ENCODE results near the gene TECTA. TPM values are rescaled to one million over a fixed set of nuclear protein-coding genes. Genes with fewer than 3 reads are reported as not detected.
A peak's percentile ranks its signal among the peaks of the same experiment; 100 is the strongest.
"Not testable (repeated sequence)": the region's sequence is repeated elsewhere in the genome, so short reads cannot be mapped to it uniquely, and the experiment has no call there.

Gene TECTA
- total RNA-seq, 1 experiment from 2014 or later: 1.1 TPM

DNA sequence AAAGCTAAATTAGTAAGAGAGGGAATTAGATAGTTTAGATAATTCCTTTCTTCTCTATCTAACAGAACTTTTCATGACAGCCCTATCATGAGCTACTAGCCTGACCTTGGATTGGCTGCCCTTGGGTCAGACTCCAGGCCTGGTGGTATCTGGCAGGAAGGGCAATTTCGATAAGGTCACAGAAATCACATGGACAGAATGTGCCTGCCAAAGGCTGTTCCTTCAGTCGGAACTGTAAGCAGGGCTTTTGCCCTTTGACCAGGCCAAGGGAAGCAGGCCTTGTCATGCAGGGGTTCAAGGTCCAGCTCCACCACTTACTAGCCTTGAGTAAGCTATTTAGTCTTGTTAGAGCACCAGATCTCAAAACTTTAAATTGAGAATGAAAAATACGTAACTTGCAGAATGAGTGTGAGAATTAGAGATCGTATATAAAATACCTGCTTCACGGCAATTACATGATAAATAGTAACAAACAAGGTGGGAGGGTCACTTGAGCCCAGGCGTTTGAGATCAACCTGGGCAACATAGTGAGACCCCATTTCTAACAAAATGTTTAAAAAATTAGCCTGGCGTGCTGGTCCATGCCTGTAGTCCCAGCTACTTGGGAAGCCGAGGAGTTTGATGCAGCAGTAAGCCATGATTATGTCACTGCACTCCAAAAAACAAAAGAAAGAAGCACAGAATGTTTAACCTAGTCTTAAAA lies 130.7 kb downstream of the TECTA start:
- H3K9me3 ChIP-seq (replicated peaks): no peaks in the 10 kb centered on the region
- H3K4me3 ChIP-seq: no peak overlapping the region
- no peaks in the 10 kb centered on the region for H3K27me3 ChIP-seq
- no peaks in the 10 kb centered on the region for H3K36me3 ChIP-seq
- no peak for DNase-seq
- H3K27ac ChIP-seq: no peak overlapping the region
- peaks cover 16% of the 10 kb centered on the region for H3K4me1 ChIP-seq

DNA sequence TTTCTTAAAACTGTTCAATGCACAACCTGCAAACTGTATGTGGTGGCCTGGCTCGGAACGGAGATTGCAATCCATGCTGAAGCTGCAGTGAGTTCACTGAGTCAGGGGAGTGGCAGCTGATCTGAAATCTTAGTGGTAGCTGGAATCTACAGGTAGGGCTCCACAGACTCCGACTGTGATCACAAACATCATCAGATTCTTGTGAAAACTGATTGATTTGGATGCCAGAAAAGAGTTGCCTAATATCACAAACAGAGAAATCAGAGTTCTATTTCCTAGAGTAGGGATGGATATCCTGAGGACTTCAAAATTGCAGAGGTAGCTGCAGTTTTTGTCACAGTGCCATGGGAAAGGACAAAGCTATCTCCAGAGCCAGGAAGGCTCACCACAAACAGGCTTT lies 134.0 kb downstream of the TECTA start:
- DNase-seq: no peak
- H3K36me3 ChIP-seq: no peaks in the 10 kb centered on the region
- H3K4me3 ChIP-seq: no peak overlapping the region
- H3K27me3 ChIP-seq: no peaks in the 10 kb centered on the region
- H3K27ac ChIP-seq: peak overlapping the region; percentile 97
- H3K4me1 ChIP-seq: peaks cover 33% of the 10 kb centered on the region
- no peaks in the 10 kb centered on the region for H3K9me3 ChIP-seq (replicated peaks)

DNA sequence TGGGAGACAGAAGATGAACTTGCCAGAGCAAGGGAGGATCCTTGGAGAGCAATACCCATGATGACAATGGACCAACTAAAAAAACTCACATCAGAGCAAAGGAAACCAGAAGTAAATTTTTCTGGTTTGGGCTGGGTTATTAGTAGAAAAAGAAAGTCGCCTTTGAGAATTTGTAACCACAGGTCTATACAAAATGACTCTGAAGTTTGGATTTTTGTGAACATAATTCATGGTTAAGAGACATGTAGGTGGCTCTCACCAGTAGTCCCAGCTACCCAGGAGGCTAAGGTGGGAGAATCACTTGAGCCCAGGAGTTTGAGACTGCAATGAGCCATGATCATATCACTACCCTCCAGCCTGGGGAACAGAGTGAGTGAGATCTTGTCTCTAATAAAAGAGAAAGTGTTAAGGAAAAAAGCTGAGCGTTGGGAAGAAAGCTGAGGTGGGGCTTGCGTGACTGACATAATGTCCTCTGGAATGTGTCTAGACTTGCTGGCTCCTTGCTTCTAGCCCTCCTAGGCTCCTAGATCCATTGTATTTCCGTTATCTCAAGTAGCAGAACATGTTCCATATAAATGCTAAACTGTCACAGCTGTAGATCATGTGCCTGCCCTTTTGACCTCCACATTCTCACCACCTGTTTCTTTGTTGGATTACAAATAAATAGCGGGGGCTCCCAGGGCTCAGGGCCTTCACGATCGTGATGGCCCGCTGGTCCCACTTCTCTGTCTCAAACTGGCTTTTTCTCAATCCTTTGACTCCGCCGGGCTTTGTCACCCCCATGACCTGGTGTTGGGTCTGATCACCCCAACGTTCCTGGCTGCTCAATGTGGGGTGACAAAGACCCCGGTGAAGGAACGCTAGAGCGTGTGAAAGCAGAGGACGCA lies 135.3 kb downstream of the TECTA start:
- peaks cover 33% of the 10 kb centered on the region for H3K4me1 ChIP-seq
- H3K27ac ChIP-seq: peak overlapping the region; percentile 97
- no peaks in the 10 kb centered on the region for H3K27me3 ChIP-seq
- H3K36me3 ChIP-seq: no peaks in the 10 kb centered on the region
- peak overlapping the region; percentile 64 for H3K4me3 ChIP-seq
- DNase-seq: peak; percentile 78 to 79
- H3K9me3 ChIP-seq (replicated peaks): no peaks in the 10 kb centered on the region

DNA sequence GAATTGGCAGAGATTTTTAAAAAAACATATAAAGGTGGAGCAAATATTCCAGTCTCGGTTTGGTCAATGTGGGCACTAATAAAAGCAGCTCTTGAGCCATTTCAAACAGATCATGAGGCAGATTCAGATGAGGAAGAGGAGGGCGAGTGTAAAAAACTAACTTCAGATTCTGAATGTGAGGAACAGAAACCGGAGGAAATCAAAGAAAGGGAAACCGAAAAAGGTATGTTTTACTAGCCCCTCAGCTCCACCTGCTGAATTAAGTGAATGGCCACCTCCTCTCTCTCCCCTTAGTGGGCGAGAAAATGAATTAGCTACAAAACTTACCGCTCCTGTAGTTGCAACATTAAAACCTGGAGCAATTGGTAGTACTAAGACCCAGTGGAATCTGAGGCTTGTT lies 136.2 kb downstream of the TECTA start:
- H3K36me3 ChIP-seq; H3K9me3 ChIP-seq (replicated peaks); H3K27me3 ChIP-seq; DNase-seq: not testable (repeated sequence)
- Histone ChIP-seq H3K4me3 (peak overlapping the region; percentile 64), H3K27ac (peak overlapping the region; percentile 97), H3K4me1 (peaks cover 33% of the 10 kb centered on the region)

DNA sequence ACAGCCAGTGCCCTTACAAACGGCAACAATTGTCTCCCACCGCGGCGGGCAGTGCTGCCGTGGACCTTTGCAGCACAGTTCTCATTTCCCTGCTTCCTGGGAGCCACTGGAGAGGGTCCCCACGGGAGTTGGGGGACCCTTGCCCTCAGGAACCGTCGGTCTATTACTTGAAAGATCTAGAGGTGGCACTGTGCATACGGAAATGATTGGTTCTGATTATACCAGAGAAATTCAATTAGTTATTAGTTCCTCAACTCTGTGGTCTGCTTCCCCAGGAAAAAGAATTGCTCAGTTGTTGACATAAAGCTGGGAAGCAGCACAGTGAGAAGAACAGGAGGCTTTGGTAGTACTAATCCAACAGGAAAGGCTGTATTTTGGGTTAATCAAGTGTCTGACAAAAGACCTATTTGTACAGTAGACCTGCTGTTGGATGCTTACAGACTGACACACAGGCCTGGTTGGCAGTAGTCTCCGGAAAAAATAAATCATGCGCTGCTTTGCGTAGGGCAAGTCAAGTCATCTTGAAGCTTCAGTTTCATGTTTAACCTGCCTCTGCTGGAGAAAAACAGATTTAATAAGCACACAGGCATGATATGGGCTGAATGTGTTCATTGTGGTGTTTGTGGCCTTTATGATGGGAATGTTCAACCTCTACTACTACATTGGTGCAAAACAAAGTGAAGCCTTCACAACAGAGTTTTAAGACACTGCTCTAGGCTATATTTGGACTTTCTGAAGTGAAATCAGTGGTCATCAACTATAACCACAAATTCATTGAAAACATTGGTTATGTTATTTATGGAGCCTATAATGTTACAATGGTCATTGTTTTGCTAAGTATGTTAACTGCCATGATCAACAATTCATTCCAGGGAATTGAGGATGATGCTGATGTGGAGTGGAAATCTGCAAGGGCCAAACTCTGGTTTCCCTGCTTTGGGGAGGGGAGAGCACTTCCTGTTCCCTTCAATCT lies 136.9 kb downstream of the TECTA start:
- H3K36me3 ChIP-seq: no peaks in the 10 kb centered on the region
- no peaks in the 10 kb centered on the region for H3K9me3 ChIP-seq (replicated peaks)
- peaks cover 39% of the 10 kb centered on the region for H3K4me1 ChIP-seq
- DNase-seq: peak; percentile 22 to 67
- H3K4me3 ChIP-seq: peak overlapping the region; percentile 64
- no peaks in the 10 kb centered on the region for H3K27me3 ChIP-seq
- peak overlapping the region; percentile 97 for H3K27ac ChIP-seq

DNA sequence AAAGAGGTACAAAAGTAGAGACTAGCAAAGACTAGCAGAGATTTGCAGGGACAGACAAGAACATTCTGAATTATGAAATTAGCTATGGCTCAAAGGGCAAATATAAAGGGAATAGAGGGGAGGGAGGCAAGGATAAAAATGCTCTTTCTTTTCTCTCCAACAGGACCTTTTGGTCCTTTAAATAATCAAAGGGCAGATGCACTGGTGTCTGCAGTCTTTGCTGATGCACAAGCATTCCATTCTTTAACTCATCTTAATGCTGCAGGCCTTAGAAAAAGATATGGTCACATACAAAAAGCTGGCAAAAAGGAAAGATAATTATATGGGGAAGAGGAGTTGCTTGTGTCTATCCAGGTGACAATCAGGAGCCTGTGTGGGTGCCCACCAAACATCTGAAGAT lies 137.9 kb downstream of the TECTA start:
- no peaks in the 10 kb centered on the region for H3K9me3 ChIP-seq (replicated peaks)
- DNase-seq: peak in 1 of 2 experiments; percentile 14
- peaks cover 45% of the 10 kb centered on the region for H3K4me1 ChIP-seq
- H3K27ac ChIP-seq: peak overlapping the region; percentile 97
- H3K27me3 ChIP-seq: no peaks in the 10 kb centered on the region
- no peaks in the 10 kb centered on the region for H3K36me3 ChIP-seq
- H3K4me3 ChIP-seq: peak overlapping the region; percentile 64

DNA sequence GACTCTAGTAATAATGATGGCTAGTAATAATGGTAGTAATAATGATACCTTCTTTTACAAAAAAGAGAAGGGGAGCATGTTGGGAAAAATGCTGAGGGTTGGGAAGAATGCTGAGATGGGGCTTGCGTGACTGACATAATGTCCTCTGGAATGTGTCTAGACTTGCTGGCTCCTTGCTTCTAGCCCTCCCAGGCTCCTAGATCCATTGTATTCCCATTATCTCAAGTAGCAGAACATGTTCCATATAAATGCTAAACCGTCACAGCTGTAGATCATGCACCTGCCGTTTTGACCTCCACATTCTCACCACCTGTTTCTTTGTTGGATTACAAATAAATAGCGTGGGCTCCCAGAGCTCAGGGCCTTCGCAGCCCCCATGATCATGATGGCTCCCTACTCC lies 139.0 kb downstream of the TECTA start:
- H3K4me3 ChIP-seq: peak overlapping the region; percentile 64
- peaks cover 42% of the 10 kb centered on the region for H3K4me1 ChIP-seq
- peak; percentile 75 to 82 for DNase-seq
- H3K9me3 ChIP-seq (replicated peaks); H3K27me3 ChIP-seq; H3K36me3 ChIP-seq: not testable (repeated sequence)
- H3K27ac ChIP-seq: peak overlapping the region; percentile 97

DNA sequence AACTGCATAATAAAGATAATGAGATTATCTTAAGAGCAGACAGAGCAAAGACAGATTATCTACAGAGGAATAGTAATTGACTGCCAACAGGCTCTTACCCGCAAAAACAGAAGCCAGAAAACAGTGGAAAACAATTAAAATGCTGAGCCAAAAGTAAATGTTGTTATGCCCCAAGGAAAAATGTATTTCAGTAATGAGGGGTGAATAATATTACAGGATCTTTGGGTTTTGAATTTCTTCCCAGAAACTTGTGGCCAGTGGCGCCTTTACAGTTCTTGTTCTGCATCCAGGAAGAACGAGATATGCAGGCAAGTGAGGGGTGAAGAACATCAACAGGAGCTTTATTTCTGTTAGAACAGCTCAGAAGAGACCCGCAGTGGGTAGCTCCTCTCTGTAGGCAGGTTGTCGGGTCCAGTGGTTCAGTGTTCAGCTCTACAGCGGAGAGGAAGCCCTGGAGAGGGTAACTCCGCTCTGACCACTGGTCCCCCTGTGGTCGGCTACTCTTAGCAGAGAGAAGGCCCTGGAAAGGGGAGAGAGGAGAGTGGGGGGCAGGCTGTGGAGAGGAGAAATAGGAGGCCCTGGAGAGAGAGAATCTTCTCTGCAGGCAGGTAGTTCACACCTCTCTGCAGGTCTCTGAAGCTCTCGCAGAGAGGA lies 139.7 kb downstream of the TECTA start:
- H3K9me3 ChIP-seq (replicated peaks): no peaks in the 10 kb centered on the region
- peak overlapping the region; percentile 64 for H3K4me3 ChIP-seq
- H3K36me3 ChIP-seq: no peaks in the 10 kb centered on the region
- peaks cover 34% of the 10 kb centered on the region for H3K4me1 ChIP-seq
- H3K27me3 ChIP-seq: no peaks in the 10 kb centered on the region
- H3K27ac ChIP-seq: peak overlapping the region; percentile 97
- no peak for DNase-seq

Other genes starting within 250 kb of the TECTA start
- gene TBCEL, start 77.1 kb upstream of the TECTA start, total RNA-seq (2014; rRNA removed; shearing (Covaris generic)): 16.2 and 18.0 TPM in 2 replicates
- 34.9 and 39.5 TPM in 2 replicates for gene SC5D, start 191.5 kb downstream of the TECTA start, total RNA-seq (2014; rRNA removed; shearing (Covaris generic))

Data from SJCRH30 (cell line).